ENCODE results near the gene DDR1.
"Not testable (repeated sequence)": the region's sequence is repeated elsewhere in the genome, so short reads cannot be mapped to it uniquely, and the experiment has no call there.

The DDR1 gene

DNA sequence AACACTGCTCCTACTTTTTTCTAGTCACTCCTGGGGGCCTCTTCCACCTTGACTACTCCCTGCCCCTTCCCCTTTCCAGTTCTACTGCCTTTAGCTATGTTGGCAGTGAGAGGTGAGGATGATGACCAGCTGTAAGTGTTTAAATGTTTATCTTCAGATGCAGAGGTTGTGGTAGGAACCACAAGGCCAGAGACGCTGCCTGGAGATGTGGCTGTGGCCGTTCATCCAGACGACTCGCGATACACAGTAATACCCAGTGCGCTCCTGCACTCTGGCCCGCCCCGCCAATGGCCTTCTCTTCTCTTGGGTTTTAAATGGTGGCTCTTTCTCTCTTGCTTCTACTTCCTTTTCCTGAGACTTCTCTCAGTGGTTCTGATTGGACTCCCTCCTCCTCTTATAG, 34.4 kb downstream of the DDR1 start:
- no peak for DNase-seq
- Histone ChIP-seq H3K4me1 (peaks cover 3% of the 10 kb centered on the region; the same call in 1 of the 2 replicates), H3K36me3 (no peaks in the 10 kb centered on the region; the same call in 1 of the 2 replicates), H3K4me3 (ENCODE audit: low read depth, low read length) (no peak overlapping the region), H3K27me3 (no peaks in the 10 kb centered on the region), H3K9me3 (no peaks in the 10 kb centered on the region)
- TF ChIP-seq, protein P1, sequence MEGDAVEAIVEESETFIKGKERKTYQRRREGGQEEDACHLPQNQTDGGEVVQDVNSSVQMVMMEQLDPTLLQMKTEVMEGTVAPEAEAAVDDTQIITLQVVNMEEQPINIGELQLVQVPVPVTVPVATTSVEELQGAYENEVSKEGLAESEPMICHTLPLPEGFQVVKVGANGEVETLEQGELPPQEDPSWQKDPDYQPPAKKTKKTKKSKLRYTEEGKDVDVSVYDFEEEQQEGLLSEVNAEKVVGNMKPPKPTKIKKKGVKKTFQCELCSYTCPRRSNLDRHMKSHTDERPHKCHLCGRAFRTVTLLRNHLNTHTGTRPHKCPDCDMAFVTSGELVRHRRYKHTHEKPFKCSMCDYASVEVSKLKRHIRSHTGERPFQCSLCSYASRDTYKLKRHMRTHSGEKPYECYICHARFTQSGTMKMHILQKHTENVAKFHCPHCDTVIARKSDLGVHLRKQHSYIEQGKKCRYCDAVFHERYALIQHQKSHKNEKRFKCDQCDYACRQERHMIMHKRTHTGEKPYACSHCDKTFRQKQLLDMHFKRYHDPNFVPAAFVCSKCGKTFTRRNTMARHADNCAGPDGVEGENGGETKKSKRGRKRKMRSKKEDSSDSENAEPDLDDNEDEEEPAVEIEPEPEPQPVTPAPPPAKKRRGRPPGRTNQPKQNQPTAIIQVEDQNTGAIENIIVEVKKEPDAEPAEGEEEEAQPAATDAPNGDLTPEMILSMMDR (IDR thresholded peaks at IDR 0.05; ENCODE audit: low read depth, low read length) = no peak

DNA sequence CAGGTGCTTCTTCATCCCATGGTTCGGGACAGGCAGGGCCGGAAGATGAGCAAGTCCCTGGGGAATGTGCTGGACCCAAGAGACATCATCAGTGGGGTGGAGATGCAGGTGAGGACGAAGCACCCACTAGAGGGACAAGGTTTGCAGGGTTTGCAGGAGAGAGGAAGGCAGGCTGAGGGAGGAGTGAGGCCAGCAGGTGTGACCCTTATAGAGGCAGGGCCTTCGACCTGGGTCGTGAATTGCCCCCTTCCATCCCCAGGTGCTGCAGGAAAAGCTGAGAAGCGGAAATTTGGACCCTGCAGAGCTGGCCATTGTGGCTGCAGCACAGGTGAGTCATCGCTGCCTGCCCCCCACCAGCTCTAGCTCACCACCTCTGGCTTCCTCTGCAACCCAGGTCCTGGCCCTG, 38.1 kb downstream of the DDR1 start:
- no peaks in the 10 kb centered on the region for H3K4me1 ChIP-seq
- H3K36me3 ChIP-seq = no peaks in the 10 kb centered on the region; the same call in 1 of the 2 replicates
- no peak for DNase-seq
- TF ChIP-seq, protein P1 (IDR thresholded peaks at IDR 0.05; ENCODE audit: low read depth, low read length) = no peak
- no peaks in the 10 kb centered on the region for H3K27me3 ChIP-seq
- H3K9me3 ChIP-seq = no peaks in the 10 kb centered on the region
- H3K4me3 ChIP-seq (ENCODE audit: low read depth, low read length) = no peak overlapping the region

DNA sequence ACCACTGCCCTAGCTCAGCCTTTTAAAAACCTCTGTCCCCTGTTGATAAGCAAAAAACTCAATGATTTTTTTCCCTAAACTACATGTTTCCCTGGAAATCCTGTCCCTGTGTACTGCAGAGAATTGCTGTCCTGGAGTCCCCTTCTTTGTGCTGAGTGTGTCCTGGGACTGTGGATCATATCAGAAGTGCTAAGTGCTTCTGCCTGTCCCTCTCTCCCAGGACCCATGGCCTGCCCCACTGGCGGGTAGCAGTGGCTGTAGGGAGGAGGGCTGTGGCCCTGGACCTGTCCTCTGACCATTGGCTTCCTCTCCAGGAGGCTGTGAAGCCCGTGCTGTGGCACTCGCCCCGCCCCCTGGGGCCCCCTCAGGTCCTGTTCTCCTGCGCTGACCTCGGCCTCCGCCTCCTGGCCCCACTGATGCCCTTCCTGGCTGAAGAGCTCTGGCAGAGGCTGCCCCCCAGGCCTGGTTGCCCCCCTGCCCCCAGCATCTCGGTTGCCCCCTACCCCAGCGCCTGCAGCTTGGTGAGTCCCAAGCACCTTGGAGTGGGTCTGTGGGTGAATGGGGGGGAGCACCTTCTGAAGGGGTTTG, 39.8 kb downstream of the DDR1 start:
- not testable (repeated sequence) for DNase-seq; H3K4me3 ChIP-seq (ENCODE audit: low read depth, low read length); H3K9me3 ChIP-seq; H3K27me3 ChIP-seq; H3K36me3 ChIP-seq; H3K4me1 ChIP-seq

DNA sequence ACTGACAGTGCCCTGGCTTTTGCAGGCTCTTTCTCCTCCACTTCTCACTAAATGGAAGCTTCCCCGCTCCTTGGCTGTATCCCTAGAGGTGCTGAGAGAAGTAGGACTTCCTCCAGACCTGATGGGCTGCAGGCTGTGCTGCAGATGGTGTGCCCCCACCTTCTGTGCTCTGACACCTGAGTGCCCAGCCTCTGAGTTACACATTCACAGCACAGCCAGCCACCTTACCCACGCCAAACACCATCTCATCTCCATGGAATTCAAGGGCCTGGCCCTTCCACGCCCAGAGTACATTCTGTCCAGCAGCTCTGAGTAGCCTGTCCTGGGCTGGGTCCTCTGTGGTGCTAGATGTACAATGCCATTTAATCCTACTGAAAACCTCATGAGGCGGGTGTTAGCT, 42.3 kb downstream of the DDR1 start:
- Histone ChIP-seq H3K36me3 (no peaks in the 10 kb centered on the region; the same call in 1 of the 2 replicates), H3K4me1 (no peaks in the 10 kb centered on the region), H3K27me3 (no peaks in the 10 kb centered on the region), H3K4me3 (ENCODE audit: low read depth, low read length) (no peak overlapping the region), H3K9me3 (no peaks in the 10 kb centered on the region)
- TF ChIP-seq, protein P1 (IDR thresholded peaks at IDR 0.05; ENCODE audit: low read depth, low read length) = no peak
- no peak for DNase-seq

DNA sequence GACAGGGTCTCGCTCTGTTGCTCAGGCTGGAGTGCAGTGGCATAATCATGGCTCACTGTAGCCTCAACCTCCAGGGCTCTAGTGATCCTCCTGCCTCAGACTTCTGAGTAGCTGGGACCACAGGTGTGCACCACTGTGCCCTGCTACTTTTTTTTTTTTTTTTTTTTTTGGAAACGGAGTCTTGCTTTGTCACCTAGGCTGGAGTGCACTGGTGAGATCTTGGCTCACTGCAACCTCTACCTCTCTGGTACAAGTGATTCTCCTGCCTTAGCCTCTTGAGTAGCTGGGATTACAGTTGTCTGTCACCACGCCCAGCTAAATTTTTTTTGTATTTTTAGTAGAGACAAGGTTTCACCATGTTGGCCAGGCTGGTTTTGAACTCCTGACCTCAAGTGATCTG, 42.8 kb downstream of the DDR1 start:
- not testable (repeated sequence) for H3K27me3 ChIP-seq; H3K4me3 ChIP-seq (ENCODE audit: low read depth, low read length); H3K9me3 ChIP-seq; H3K4me1 ChIP-seq; H3K36me3 ChIP-seq; DNase-seq

GRCh38 chr6:30928677-30929076, 44.4 kb downstream of the DDR1 start:
- Histone ChIP-seq H3K4me1 (no peaks in the 10 kb centered on the region), H3K27me3 (no peaks in the 10 kb centered on the region), H3K4me3 (ENCODE audit: low read depth, low read length) (no peak overlapping the region), H3K9me3 (no peaks in the 10 kb centered on the region), H3K36me3 (no peaks in the 10 kb centered on the region; the same call in 1 of the 2 replicates)
- DNase-seq = no peak
- TF ChIP-seq, protein P1 (IDR thresholded peaks at IDR 0.05; ENCODE audit: low read depth, low read length) = no peak

GRCh38 chr6:30930506-30930905, 46.2 kb downstream of the DDR1 start:
- DNase-seq = no peak
- TF ChIP-seq, protein P1 (IDR thresholded peaks at IDR 0.05; ENCODE audit: low read depth, low read length) = no peak
- no peaks in the 10 kb centered on the region for H3K27me3 ChIP-seq
- no peak overlapping the region for H3K4me3 ChIP-seq (ENCODE audit: low read depth, low read length)
- H3K36me3 ChIP-seq = no peaks in the 10 kb centered on the region; the same call in 1 of the 2 replicates
- no peaks in the 10 kb centered on the region for H3K9me3 ChIP-seq
- no peaks in the 10 kb centered on the region for H3K4me1 ChIP-seq
